Heart left ventricle (tissue), 16 donors: ENCODE data around the gene SERPINB11. TPM values are rescaled to one million over a fixed set of nuclear protein-coding genes. Genes with fewer than 3 reads are reported as not detected.
"Not testable (repeated sequence)": the region's sequence is repeated elsewhere in the genome, so short reads cannot be mapped to it uniquely, and the experiment has no call there.

Experiments
- ATAC-seq, 4 donors: fragments of 200-7000 bp; cut with Tn5 transposase; one replicate each; pipeline ENCODE4 v1.9.1; 2020 to 2022; ENCODE audit warnings: moderate library complexity in 4 of 4, mild to moderate bottlenecking in 3 of 4, moderate number of reproducible peaks in 1 of 4
- DNase-seq, 5 donors: peaks; one replicate each; pipeline ENCODE4 v3.0.0-alpha.2; 2020
- H3K27ac ChIP-seq, 12 donors: fragments of 200-600 bp; sonication (generic) in 4 of 12; one replicate each; pipeline versions ENCODE4 v1.5.0 to v1.8.0; 2016 to 2022; ENCODE audit warnings: mild to moderate bottlenecking in 2 of 12
- H3K27me3 ChIP-seq, 9 donors: fragments of 200-600 bp; sonication (generic) in 2 of 9; one replicate each; pipeline versions ENCODE4 v1.5.1 to v1.8.0; 2016 to 2022; ENCODE audit warnings: mild to moderate bottlenecking in 3 of 9
- H3K36me3 ChIP-seq, 9 donors: fragments of 200-600 bp; sonication (generic) in 2 of 9; one replicate each; pipeline versions ENCODE4 v1.5.0 to v1.8.0; 2018 to 2022; ENCODE audit warnings: mild to moderate bottlenecking in 2 of 9
- H3K4me1 ChIP-seq, 12 donors: fragments of 200-600 bp; sonication (generic) in 4 of 12; one replicate each; pipeline versions ENCODE4 v1.5.0 to v1.8.0; 2016 to 2022; ENCODE audit warnings: mild to moderate bottlenecking in 3 of 12
- H3K4me3 ChIP-seq, 12 donors: fragments of 200-600 bp; sonication (generic) in 4 of 12; one replicate each; pipeline versions ENCODE4 v1.5.0 to v1.8.0; 2017 to 2022; ENCODE audit warnings: mild to moderate bottlenecking in 9 of 12, moderate library complexity in 4 of 12
- H3K9me3 ChIP-seq, 12 donors: fragments of 200-600 bp; sonication (generic) in 4 of 12; one replicate each; pipeline versions ENCODE4 v1.5.0 to v1.8.0; 2016 to 2022; ENCODE audit warnings: mild to moderate bottlenecking in 1 of 12
- POLR2A ChIP-seq, 2 donors: fragments of 450-650 bp; IDR thresholded peaks; one replicate each; pipeline ENCODE4 v1.6.1; 2017; ENCODE audit warnings: antibody characterized with exemption in 2 of 2, mild to moderate bottlenecking in 2 of 2, moderate library complexity in 2 of 2
- WGBS, 4 donors: extraction: QIAGEN DNeasy Blood & Tissue Kit in 2 of 4; methylation state at CpG; one replicate each; pipeline versions ENCODE4 v1.1.5 to v1.1.7; 2013 to 2018; 5-methylcytosine and 5-hydroxymethylcytosine counted together
- intact Hi-C, 10 donors: fragments of 100-400 bp; cut with DNase I; formaldehyde crosslinking; loops; one replicate each; pipeline versions ENCODE4 v1.11.1 to v1.14.2; 2022
- polyA plus RNA-seq, 2 donors: library from polyadenylated mRNA; stranded (reverse); fragments of 200-250 nt; gene quantifications; one replicate each; pipeline ENCODE4 v1.2.3, GENCODE V29; 2013
- total RNA-seq, 9 donors: library from RNA; depleted of rRNA in 2 of 9; stranded (reverse); fragments of >200 nt in 2 of 9; fragmentation: NEBNext Ultra II Directional in 3 of 9; extraction: Animal tissue kit (Norgen Biotek cat#: 25700) in 3 of 9; gene quantifications; one replicate each; pipeline versions ENCODE4 v1.1.0 to v1.2.4, GENCODE V29; 2016 to 2023
- TF ChIP-seq, protein P1 (sequence below), 12 donors: fragments of 200-600 bp; sonication (generic) in 4 of 12; IDR thresholded peaks; one replicate each; pipeline versions ENCODE4 v1.5.0 to v1.8.0; 2018 to 2022; ENCODE audit warnings: antibody characterized with exemption in 12 of 12, mild to moderate bottlenecking in 5 of 12
- donor health status: ischemic (EF 13 %, LVEDD 7.1; RV severe dilation, severe dysfunction).
- donor health status: healthy with polysubstance abuse.
- donor health status: DM: no; HTN: yes; CAD: no.
- donor health status: DM: no; HTN: no; CAD: no.
- donor health status: ischemic (EF 25% LVEDD 6.9; RV normal size, moderate dysfunction).
- donor health status: ischemic (EF 25% LVEDD 5.7; RV mildly dilated, moderate dysfunction).
- donor health status: healthy.
- donor health status: DM: yes; HTN: yes; CAD: no.
- donor health status: ischemic (EF 35%, LVEDD 5.7; RV mildly dilated, moderate dysfunction).
- donor health status: nonischemic (EF 11% LVEDD 7.7; RV severe dilation, severe dysfunction).
- donor health status: DM: yes; HTN: yes; CAD: no.
- donor health status: PGD.
- donor health status: ischemic (EF 29% LVEDD 5.4; RV normal size, mild dysfunction).
- donor health status: nonischemic (EF 23%, LVEDD 6.1; RV moderate dilation, normal function).

The SERPINB11 gene
- total and polyA plus RNA-seq, 11 donors, result not detected

DNA sequence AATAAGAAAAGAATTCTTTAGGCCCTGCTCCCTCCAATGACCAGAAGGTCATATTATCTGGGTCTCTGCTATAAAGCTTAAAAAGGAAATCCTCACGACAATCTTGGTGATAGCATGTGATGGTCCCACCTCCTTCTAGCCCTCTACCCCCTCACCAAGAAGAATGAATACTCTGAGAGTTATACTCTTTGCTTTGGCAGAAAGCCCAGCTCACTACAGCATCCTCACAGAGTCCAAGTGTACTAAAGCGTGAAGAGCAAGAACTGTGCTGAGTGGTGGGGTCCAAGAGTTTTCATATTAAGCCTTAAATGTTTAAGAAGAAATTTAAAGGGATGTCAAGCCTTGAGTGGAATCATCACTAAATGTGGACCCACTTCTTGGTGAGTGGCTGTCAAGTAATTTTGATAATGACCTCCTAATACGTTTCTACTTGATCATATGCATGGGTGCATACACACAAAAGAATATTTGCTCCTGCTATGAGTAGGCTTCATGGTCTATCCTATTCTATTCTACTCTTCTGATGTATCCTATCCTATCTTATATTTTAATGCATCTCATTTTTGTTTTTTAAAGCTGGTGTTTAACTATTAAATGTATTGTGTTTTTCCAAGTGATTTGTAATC lies 56.0 kb downstream of the SERPINB11 start:
- H3K4me1 ChIP-seq, result no peaks in the 10 kb centered on the region
- peaks cover 0 to 18% (median 11%) of the 10 kb centered on the region in 12 donors for H3K9me3 ChIP-seq
- WGBS, 4 donors, result 51 to 63% (median 57%) methylated on average over 3 of the region's 3 CpGs
- ATAC-seq (no peak), DNase-seq (no peak)
- H3K27ac ChIP-seq, result no peak overlapping the region
- no peaks in the 10 kb centered on the region for H3K27me3 ChIP-seq
- H3K36me3 ChIP-seq, result no peaks in the 10 kb centered on the region
- intact Hi-C loops, result no loop called here
- TF ChIP-seq, protein P1, sequence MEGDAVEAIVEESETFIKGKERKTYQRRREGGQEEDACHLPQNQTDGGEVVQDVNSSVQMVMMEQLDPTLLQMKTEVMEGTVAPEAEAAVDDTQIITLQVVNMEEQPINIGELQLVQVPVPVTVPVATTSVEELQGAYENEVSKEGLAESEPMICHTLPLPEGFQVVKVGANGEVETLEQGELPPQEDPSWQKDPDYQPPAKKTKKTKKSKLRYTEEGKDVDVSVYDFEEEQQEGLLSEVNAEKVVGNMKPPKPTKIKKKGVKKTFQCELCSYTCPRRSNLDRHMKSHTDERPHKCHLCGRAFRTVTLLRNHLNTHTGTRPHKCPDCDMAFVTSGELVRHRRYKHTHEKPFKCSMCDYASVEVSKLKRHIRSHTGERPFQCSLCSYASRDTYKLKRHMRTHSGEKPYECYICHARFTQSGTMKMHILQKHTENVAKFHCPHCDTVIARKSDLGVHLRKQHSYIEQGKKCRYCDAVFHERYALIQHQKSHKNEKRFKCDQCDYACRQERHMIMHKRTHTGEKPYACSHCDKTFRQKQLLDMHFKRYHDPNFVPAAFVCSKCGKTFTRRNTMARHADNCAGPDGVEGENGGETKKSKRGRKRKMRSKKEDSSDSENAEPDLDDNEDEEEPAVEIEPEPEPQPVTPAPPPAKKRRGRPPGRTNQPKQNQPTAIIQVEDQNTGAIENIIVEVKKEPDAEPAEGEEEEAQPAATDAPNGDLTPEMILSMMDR (IDR thresholded peaks at IDR 0.05), result no peak
- H3K4me3 ChIP-seq, result no peak overlapping the region

DNA sequence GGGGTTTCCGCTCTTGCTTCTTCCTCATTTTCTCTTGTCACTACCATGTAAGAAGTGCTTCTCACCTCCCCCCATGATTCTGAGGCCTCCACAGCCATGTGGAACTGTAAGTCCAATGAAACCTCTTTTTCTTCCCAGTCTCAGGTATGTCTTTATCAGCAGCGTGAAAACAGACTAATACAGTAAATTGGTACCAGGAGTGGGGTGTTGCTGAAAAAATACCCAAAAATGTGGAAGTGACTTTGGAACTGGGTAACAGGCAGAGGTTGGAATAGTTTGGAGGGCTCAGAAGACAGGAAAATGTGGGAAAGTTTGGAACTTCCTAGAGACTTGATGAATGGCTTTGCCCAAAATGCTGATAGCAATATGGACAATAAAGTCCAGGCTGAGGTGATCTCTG lies 57.0 kb downstream of the SERPINB11 start:
- DNase-seq, intact Hi-C loops, H3K27me3 ChIP-seq, ATAC-seq, H3K36me3 ChIP-seq, H3K4me3 ChIP-seq, H3K4me1 ChIP-seq, H3K27ac ChIP-seq: not testable (repeated sequence)
- H3K9me3 ChIP-seq, result peaks cover 0 to 18% (median 11%) of the 10 kb centered on the region in 12 donors
- 86 to 94% (median 94%) methylated on average over 2 of the region's 2 CpGs for WGBS, 4 donors

DNA sequence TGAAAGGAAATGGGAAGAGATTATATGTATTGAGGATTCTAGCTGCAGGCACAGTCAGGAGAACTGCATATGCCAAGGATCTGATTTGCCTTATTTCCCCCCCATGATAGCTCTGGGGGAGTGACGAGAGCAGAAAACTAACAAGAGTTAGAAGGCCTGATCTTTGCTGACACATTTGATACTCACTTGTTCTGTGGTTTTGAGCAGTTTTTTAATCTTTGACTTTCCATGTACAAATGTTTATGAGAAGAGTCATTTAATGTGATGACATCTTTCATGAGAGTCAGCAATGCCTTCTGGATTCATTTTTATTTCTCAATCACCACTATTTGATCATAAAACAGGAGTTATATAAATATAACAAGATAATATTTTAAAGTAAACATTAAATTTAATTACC lies 59.8 kb downstream of the SERPINB11 start:
- DNase-seq, result no peak
- H3K4me3 ChIP-seq, result no peak overlapping the region
- H3K36me3 ChIP-seq, result no peaks in the 10 kb centered on the region
- WGBS, 4 donors, result 68 to 80% (median 71%) methylated on average over 1 of the region's 1 CpG
- intact Hi-C loops, result no loop called here
- no peaks in the 10 kb centered on the region for H3K4me1 ChIP-seq
- no peak overlapping the region for H3K27ac ChIP-seq
- no peaks in the 10 kb centered on the region for H3K27me3 ChIP-seq
- TF ChIP-seq, protein P1 (IDR thresholded peaks at IDR 0.05), result no peak
- no peak for TF ChIP-seq POLR2A (IDR thresholded peaks at IDR 0.05)
- peaks cover 0 to 18% (median 11%) of the 10 kb centered on the region in 12 donors for H3K9me3 ChIP-seq
- ATAC-seq, result no peak

DNA sequence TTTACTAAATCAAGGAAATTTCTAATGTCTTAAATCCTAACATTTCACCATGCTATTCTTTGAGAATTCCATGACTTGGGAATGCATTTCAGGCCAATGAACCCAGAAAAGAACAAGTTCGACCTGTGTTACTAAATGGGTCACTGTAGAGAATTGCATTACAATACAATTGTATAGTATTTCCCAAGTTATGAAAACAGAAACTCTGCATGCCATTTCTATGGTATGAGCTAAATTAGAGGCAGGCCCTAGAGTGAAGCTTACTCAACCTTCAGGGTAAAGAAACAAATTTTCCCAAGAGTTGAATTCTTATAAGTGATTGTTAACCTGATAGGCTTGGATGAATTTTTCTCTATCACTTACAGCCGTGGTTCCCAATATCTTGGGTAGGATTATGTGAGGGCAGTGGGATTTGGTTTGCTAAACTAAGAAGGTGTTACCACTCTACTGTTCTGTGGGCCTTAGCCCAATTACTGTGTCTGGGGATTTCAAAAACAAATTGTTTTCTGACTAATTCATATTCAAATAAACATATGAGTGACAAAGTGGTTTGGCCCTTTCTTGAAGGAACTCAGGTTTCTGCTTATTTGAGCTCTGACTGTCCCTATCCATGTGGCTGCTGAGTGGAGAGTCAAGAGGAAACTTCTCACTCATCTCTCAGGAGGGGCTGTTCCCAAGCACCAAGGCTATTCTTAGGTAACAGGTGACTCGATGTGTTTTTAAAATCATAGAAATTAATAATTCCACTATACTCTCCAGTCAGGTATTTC lies 61.3 kb downstream of the SERPINB11 start:
- intact Hi-C loops, result no loop called here
- no peak for ATAC-seq
- H3K4me3 ChIP-seq, result no peak overlapping the region
- whole genome bisulfite sequencing, 4 donors, result 67 to 72% (median 71%) methylated on average over 3 of the region's 3 CpGs
- TF ChIP-seq POLR2A (IDR thresholded peaks at IDR 0.05), result no peak
- TF ChIP-seq, protein P1 (IDR thresholded peaks at IDR 0.05), result no peak
- H3K27ac ChIP-seq, result no peak overlapping the region
- no peaks in the 10 kb centered on the region for H3K4me1 ChIP-seq
- no peaks in the 10 kb centered on the region for H3K27me3 ChIP-seq
- DNase-seq, result no peak
- no peaks in the 10 kb centered on the region for H3K36me3 ChIP-seq
- peaks cover 0 to 18% (median 10%) of the 10 kb centered on the region in 12 donors for H3K9me3 ChIP-seq
